Stimulated activated CD4-positive, alpha-beta T cell treated with anti-CD3 and anti-CD28 coated beads, Interleukin-12 subunit alpha, Interleukin-12 subunit beta, amount 100 ng/mL, for 24 hours (primary cell): ENCODE results near the gene RDH13.
A peak's percentile ranks its signal among the peaks of the same experiment; 100 is the strongest.
"Not testable (repeated sequence)": the region's sequence is repeated elsewhere in the genome, so short reads cannot be mapped to it uniquely, and the experiment has no call there.

Experiments
- DNase-seq, 2 experiments: peaks; one replicate each; pipeline ENCODE4 v3.0.0-alpha.2; 2020; ENCODE audit warnings: low read depth in 2 of 2

Gene RDH13

GRCh38 chr19:55015126-55015525 is 47.8 kb downstream of the RDH13 start:
- no peak for DNase-seq

DNA sequence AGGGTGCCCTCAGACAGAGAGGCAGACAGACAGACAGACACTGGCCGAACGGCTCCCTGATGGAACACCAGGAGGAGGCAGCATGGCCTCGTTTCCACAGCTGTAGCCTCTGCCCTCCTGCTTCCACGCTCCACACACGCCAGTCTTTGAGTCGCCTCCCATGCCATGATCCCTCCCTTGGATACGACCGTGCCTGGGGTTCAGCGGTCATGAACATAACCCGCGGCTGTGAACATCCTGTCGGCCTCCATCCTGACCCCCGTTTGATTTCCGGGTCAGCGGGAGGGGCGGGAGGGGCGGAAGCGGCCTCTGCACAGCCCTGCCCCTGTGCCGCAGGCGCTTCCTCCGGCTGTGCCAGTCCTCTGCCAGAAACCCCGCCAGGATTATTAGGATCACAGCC is 48.2 kb downstream of the RDH13 start:
- no peak for DNase-seq

DNA sequence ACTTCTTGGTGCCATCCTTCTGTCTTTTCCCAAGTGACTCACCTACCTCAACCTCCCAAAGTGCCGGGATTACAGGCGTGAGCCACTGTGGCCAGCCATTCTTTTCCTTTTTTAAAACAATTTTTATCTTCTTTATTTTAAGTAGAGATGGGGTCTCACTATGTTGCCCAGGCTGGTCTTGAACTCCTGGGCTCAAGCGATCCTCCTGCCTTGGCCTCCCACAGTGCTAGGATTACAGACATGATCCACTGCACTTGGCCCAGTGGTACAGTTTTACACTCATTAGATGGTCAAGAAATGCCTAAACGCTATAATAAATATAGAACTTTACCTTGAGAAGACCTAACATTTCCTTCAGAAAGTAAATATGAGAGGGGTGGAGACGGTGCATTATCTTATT is 49.4 kb downstream of the RDH13 start:
- DNase-seq: no peak

DNA sequence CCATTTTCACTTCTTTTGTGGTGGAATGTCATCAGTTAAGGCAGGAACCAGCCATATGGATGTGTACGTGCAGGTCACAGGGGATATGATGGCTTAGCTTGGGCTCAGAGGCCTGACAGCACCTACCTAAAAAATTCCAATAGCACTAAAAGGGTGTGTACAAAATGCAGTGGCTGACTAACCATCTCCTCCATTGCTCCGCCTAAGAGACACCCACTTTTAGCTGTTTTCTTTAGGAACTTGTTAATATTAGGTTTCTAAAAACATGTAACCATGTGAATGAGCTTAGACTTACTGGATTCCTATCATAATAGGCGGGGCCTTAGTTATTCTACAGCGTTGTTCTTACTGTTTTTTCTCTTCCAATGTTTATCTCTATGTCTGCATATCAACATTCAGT is 50.6 kb downstream of the RDH13 start:
- no peak for DNase-seq

DNA sequence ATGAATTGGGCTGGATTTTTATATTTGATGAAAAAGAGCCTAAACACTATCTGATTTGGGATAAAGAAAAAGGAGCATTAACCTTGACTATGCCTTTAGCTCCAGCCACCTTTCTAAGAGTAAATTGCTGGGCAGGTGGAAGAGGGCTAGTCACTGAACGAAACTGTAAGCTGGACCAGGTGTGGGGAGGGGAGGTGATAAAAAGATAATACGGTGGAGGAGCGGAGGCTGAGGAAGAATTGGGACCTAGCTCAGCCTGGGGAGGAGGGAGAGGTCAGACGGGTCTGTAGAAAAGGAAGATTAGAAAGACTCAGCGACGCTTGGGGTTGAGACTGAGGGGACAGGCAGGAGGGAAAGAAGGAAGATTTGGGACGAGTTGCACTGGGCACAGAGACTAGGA is 52.4 kb downstream of the RDH13 start:
- not testable (repeated sequence) for DNase-seq

GRCh38 chr19:55008781-55009180 is 54.2 kb downstream of the RDH13 start:
- DNase-seq: not testable (repeated sequence)

GRCh38 chr19:55008189-55008588 is 54.8 kb downstream of the RDH13 start:
- not testable (repeated sequence) for DNase-seq

DNA sequence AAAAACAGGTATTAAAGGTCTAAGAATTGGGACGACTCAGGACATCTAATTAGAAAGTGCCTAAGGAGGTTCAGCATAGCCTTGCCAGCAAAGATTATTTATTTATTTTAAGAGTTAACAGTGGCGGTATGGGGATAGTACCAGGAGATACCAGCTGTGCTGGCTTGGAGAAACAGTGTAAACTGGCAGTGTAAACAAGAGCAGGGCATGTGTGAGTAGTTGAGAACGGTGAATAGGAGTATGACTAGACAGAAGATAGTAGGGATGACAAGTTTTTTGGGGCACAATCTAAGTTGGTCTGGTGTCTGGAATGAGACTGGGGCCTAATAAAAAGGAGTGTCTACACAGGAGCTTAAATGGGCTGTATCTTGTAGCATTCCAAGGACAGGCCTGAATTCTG is 55.4 kb downstream of the RDH13 start:
- not testable (repeated sequence) for DNase-seq

DNA sequence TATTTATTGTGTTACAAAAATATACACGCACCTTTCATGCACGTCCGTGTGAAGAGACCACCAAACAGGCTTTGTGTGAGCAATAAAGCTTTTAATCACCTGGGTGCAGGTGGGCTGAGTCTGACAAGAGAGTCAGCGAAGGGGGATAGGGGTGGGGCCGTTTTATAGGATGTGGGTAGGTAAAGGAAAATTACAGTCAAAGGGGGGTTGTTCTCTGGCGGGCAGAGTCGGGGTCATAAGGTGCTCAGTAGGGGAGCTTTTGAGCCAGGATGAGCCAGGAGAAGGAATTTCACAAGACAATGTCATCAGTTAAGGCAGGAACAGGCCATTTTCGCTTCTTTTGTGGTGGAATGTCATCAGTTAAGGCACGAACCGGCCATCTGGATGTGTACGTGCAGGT is 56.2 kb downstream of the RDH13 start:
- DNase-seq: not testable (repeated sequence)

- peak; percentile 13 to 15 for DNase-seq
Observed at GRCh38 chr19:55005684-55006488, 57.1 kb downstream of the RDH13 start.

DNA sequence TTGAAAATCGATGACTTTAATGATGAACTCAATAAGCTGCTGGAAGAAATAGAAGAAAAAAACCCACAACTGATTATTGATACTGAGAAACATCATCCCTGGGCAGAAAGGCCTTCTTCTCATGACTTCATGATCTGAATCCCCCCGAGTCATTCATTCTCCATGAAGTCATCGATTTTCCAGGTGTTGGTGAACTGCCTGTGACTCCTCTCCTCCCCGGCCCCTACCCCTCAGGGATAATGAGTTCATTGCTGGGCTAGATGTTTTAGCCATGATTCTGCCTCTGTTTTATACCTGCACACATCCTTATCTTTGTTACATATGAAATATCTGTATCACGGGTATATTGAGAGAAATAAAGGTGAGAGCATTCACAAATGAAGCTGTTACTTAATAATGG is 62.2 kb downstream of the RDH13 start:
- DNase-seq: no peak

DNA sequence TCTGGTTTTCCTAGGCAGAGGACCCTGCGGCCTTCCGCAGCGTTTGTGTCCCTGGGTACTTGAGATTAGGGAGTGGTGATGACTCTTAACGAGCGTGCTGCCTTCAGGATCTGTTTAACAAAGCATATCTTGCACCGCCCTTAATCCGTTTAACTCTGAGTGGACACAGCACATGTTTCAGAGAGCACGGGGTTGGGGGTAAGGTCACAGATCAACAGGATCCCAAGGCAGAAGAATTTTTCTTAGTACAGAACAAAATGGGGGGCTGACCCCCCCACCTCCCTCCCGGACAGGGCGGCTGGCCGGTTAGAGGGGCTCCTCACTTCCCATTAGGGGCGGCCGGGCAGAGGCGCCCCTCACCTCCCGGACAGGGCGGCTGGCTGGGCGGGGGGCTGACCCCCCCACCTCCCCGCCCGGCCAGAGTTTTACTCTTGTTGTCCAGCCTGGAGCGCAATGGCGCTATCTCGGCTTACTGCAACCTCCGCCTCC is 64.2 kb downstream of the RDH13 start:
- DNase-seq: not testable (repeated sequence)

DNA sequence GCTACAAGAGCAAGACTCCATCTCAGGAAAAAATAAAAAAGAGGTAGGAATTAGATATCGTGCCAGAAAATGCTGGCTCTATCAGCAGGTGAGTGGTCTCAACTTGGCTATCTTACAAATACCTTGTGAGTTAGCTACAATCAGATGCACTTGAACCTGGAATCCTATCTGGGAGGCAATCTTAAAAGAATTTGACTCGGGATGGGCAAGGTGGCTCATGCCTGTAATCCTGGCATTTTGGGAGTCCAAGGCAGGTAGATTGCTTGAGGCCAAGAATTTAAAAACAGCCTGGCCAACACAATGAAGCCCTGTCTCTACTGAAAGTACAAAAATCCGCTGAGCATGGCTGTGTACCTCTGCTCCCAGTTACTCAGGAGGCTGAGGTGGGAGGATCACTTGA is 67.4 kb downstream of the RDH13 start:
- DNase-seq: no peak
